ENCODE measurements around the gene SEC24C.

DNA sequence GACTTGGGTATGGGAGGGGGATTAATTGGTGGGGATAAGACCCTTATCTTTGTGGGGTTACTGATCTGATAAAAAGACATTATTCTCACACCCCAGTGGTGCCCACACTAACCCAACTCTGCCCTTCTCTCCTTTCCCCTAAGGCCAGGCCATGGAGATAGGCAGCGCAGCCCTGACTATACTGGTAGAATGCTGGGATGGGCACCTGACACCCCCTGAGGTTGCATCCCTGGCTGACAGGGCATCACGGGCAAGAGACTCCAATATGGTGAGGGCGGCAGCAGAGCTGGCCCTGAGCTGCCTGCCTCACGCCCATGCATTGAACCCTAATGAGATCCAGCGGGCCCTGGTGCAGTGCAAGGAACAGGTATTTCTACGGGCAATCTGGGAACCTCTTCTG is 53.9 kb downstream of the SEC24C start:
- TF ChIP-seq CTCF (IDR thresholded peaks at IDR 0.05; ENCODE audit: insufficient read depth, low read length, poor library complexity, severe bottlenecking) (no peak), EZH2phosphoT487 (conservative IDR thresholded peaks at IDR 0.05; ENCODE audit: low read length) (no peak)

Measured in SU-DHL-6 (cell line).